GM21367 (cell line): ENCODE results near the gene OCSTAMP.

ENCODE experiments used
- ATAC-seq: cut with Tn5 transposase; IDR thresholded peaks from one replicate; pipeline ENCODE4 v1.9.1; 2021; ENCODE audit not compliant: unreplicated experiment

Gene OCSTAMP

GRCh38 chr20:46520976-46521579 lies 29.4 kb downstream of the OCSTAMP start:
- no peak for ATAC-seq

DNA sequence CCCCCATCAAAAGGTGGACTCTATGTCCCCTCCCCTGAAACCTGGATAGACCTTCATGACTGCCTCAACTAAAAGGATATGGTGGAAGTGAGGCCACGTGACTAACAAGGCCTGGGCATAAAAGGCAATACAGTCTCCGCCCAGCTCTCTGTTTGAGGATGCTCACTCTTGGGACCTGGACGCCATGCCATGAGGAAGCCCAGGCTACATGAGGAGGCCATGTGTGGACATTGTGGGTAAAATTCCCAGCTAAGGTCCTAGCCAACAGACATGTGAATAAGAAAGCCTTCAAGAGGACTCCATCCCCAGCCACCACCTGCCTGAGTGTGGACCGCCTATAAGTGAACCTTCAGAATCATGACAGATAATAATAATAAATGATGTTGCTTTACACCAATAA lies 29.9 kb downstream of the OCSTAMP start:
- no peak for ATAC-seq

- ATAC-seq, result no peak
Measured at GRCh38 chr20:46519471-46520068, 30.9 kb downstream of the OCSTAMP start.

DNA sequence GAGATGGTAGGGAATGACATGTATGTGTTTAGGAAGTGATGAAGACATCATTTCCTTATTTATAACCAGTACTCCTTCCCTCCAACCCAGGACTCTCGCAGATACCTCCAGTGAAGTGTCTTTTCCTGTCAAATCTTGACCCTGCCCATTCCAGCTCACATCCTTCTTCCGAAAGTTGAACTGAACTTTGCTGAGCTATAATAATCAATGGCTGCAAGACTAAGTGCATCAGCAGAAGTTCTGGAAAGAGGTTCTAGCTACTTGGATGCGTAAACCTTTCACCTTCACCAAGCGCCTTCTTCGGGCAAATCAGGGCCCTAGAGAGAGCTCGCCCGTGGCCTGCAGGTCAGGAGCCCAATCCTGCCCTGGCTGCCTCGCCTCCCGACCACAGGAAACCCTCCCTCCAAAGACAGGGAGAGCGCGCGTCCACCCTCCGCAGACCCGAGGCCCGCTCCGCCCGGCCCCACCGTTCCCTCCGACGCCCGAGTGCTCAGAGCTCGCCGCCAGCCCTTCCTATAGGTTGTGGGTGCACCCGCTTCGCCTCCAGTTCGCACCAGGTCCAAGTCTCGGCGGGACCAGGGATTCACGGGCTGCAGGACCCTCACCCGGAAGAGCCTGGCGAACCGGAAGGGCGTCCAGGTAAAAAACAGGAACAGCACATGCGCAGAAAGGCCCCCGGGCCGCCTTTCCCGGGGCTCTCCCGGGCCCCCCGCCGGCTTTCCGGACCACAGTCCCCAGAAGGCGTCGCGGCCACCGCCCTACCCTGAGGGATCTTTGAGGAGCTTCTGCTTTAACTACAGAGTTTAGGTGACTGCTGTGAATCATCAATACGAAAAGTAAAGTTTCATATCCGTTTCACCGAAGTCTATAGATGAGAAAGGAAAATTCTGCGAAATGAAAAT lies 37.3 kb downstream of the OCSTAMP start, which contains the start of gene ZNF334:
TSS of gene ZNF334 (minus strand) at position 617 of the 902 bp plus-strand sequence. CDS start 1,457 bp downstream, outside the sequence.
- ATAC-seq, result no peak

GRCh38 chr20:46509523-46509922 lies 40.9 kb downstream of the OCSTAMP start:
- ATAC-seq, result no peak

DNA sequence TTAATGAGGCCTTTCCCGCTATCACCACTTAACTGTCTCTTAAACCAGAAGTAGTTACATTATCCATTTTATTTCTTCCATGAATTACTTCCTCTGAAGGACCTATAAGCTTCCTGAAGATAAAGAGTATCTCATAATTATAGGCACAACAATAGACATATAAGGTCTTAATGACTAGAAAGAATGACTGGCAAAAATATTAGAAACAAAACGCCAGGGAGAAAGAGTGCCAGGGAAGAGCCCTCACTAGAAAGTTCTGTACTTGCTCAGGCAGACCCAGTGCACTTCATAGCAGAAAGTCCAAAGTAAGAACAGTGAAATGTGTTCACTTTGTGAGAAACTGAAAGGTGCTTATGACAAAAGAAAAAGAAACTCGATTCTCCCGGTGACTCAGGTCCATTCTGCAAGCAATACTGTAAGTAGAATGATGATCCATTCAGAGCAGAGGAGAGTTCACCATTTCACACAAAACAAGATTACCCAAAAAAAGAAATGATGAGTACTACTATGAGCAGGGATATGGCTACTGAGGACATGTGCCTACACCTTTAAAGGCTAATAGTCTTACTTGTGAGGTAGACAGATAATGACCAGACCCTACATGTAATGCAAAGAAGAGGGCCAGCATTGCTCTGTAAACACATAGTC lies 42.6 kb downstream of the OCSTAMP start:
- ATAC-seq, result no peak

GRCh38 chr20:46505506-46505905 lies 44.9 kb downstream of the OCSTAMP start:
- no peak for ATAC-seq

GRCh38 chr20:46501961-46502360 lies 48.5 kb downstream of the OCSTAMP start:
- no peak for ATAC-seq

DNA sequence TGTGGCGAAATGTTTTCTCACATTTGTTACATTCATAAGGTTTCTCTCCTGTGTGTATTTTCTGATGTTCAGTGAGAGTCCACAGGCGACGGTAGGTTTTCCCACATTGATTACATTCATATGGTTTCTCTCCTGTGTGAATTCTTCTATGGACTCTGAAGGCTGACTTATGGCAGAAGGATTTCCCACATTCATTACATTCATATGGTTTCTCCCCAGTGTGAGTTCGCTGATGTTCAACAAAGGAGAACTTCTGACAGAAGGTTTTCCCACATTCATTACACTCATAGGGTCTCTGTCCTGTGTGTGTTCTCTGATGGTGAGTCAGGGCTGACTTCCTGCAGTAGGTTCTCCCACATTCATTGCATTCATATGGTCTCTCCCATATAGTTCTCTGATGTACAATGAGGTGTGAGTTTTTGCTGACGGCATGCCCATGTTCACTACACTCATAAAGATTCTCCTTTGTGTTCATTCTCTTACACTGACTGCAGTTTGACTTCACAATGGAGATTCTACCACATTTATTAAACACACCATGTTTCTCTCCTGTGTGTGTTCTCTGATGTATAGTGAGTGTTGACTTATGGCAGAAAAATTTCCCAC lies 49.0 kb downstream of the OCSTAMP start:
- ATAC-seq, result no peak

DNA sequence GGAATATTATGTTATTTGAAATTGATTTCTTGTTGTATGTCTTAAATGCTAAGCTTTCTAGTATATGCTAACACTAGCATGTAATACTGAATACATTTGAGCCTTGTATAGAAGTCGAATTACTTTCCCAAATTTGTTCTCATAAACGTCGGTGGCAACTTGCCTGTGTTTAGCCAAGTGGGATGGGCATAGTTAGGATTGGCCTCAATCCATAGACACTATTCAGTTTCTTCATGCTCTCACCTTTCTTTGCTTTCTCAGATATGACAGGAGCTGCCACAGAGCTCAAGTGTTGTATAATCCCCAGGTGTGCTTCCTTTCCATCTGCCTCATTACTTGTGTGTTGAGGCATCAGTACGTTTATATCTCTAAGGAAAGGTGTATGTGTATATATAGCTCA lies 56.4 kb downstream of the OCSTAMP start:
- no peak for ATAC-seq

DNA sequence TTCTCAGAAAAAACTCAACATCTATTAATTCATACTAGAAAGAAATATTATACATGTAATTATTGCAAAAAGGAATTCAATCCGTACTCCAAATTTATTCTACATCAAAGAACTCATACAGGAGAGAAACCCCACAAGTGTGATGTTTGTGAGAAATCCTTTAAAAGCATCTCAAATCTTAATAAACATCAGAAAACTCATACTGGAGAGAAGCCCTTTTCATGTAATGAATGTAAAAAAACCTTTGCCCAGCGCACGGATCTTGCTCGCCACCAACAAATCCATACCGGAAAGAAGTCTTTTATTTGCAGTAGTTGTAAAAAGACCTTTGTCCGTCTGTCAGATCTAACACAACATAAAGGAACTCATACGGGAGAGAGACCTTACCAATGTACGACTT lies 59.1 kb downstream of the OCSTAMP start:
- ATAC-seq, result no peak
